SJSA1 (cell line): ENCODE results near the gene DLG5. TPM values are rescaled to one million over a fixed set of nuclear protein-coding genes. Genes with fewer than 3 reads are reported as not detected.

ENCODE experiments used
- DNase-seq, 2 experiments: peaks; one replicate each; pipeline ENCODE4 v3.0.0-alpha.2; 2015 to 2020; ENCODE audit warnings: low spot score in 2 of 2, low read depth in 1 of 2
- H3K27ac ChIP-seq: fragments of 250-450 bp; sonication (Bioruptor Pico); 2 replicates; pipeline ENCODE4 v1.5.1; 2020; ENCODE audit warnings: mild to moderate bottlenecking, moderate library complexity
- H3K27me3 ChIP-seq: fragments of 250-450 bp; sonication (Bioruptor Pico); replicated peaks from 2 replicates; pipeline ENCODE4 v1.5.1; 2020; ENCODE audit warnings: mild to moderate bottlenecking, moderate library complexity
- H3K36me3 ChIP-seq: fragments of 250-450 bp; sonication (Bioruptor Pico); 2 replicates; pipeline ENCODE4 v1.5.1; 2020; ENCODE audit warnings: mild to moderate bottlenecking
- H3K4me1 ChIP-seq: fragments of 250-450 bp; sonication (Bioruptor Pico); replicated peaks from 2 replicates; pipeline ENCODE4 v1.6.1; 2021; ENCODE audit warnings: mild to moderate bottlenecking
- H3K4me3 ChIP-seq: fragments of 250-450 bp; sonication (Bioruptor Pico); 2 replicates; pipeline ENCODE4 v1.5.1; 2020; ENCODE audit warnings: mild to moderate bottlenecking
- H3K9me3 ChIP-seq: fragments of 250-450 bp; sonication (Bioruptor Pico); replicated peaks from 2 replicates; pipeline ENCODE4 v1.5.1; 2020; ENCODE audit warnings: mild to moderate bottlenecking
- total RNA-seq: library from RNA; depleted of rRNA; stranded (reverse); fragments of >200 nt; shearing (Covaris generic); gene quantifications from 2 replicates; pipeline ENCODE4 v1.2.3, GENCODE V29; 2014; rRNA removed

The DLG5 gene
- total RNA-seq, 1 experiment from 2014 or later: 27.6 TPM

DNA sequence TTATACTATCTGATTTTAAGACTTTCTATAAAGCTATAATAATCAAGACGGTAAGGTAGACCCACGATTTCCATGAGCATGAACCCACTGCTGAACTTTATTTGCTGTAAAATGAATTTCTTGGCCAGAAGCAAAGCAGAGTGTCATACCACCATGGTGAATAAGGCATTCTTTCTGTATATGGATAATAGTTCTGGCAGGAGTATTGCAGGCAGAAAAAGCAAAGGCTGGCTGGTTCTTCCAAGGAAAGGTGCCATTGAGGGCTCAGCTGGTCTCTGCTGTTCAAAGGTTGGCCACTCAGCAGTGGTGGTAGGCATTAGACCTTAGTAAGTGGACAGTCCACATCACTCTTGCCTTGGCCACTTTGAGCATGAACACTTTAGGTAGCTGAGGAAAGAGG, 184.8 kb downstream of the DLG5 start:
- 0 out of 2 replicates have a peak, but pooled peaks cover 6% of the 10 kb centered on the region for H3K9me3 ChIP-seq
- H3K36me3 ChIP-seq: no peaks in the 10 kb centered on the region
- H3K4me3 ChIP-seq: no peak overlapping the region
- no peaks in the 10 kb centered on the region for H3K27me3 ChIP-seq
- peaks cover 16% of the 10 kb centered on the region for H3K4me1 ChIP-seq
- DNase-seq: no peak
- H3K27ac ChIP-seq: no peak overlapping the region

Other genes with a start within 250 kb of the DLG5 start
- gene POLR3A, start 102.8 kb upstream of the DLG5 start, total RNA-seq: 8.3 and 10.8 TPM in 2 replicates
- gene RPS24, start 107.1 kb upstream of the DLG5 start, total RNA-seq: 2,140 and 2,791 TPM in 2 replicates